HepG2 (cell line): ENCODE data around the gene AKAP6. TPM values are rescaled to one million over a fixed set of nuclear protein-coding genes. Genes with fewer than 3 reads are reported as not detected.
A peak's percentile ranks its signal among the peaks of the same experiment; 100 is the strongest.

ENCODE experiments used
- ATAC-seq: fragments of 200-7000 bp; cut with Tn5 transposase; 3 replicates; pipeline ENCODE4 v1.9.1; 2020; ENCODE audit warnings: mild to moderate bottlenecking, moderate library complexity
- BruUV-seq: library from RNA; stranded (reverse); fragments of 400-500 nt; replicated peaks from 2 replicates; lab custom pipeline; 2021; lab: Mats Ljungman, UMichigan
- CTCF ChIA-PET: fragments of 300-600 bp; formaldehyde crosslinking; extraction: SDS; loops from one replicate; lab custom pipeline; 2021; ENCODE audit warnings: low total read pairs, inconsistent platforms, low intra/inter-chr PET ratio; lab: Yijun Ruan, JAX
- POLR2A ChIA-PET: fragments of 350-600 bp; sonication (Branson Sonifier 250); formaldehyde crosslinking; loops from one replicate; lab custom pipeline; 2020; ENCODE audit warnings: antibody characterized with exemption, inconsistent platforms; lab: Yijun Ruan, JAX
- DNase-seq: peaks from one replicate; pipeline ENCODE4 v3.0.0-alpha.2; 2015; ENCODE audit warnings: low spot score
- FAIRE-seq: peaks from 3 replicates; lab custom pipeline; 2011; peaks lifted over from hg19 to GRCh38; lab: Jason Lieb, UNC
- H2AFZ ChIP-seq: one replicate; pipeline ENCODE4 v1.6.1; 2011; ENCODE audit warnings: low read length, inconsistent platforms
- H3K27ac ChIP-seq: fragments of 300-600 bp; 3 replicates; pipeline ENCODE4 v1.8.0; 2011; ENCODE audit warnings: mixed run types, mild to moderate bottlenecking, mixed read lengths, low read length, inconsistent platforms; ENCODE audit not compliant: insufficient read depth; ENCODE audit errors: extremely low read length
- H3K27me3 ChIP-seq, 2 experiments: fragments of 200-600 bp in 1 of 2; 2 replicates in 1 of 2; 3 replicates in 1 of 2; pipeline versions ENCODE4 v1.6.0 to v1.8.0; 2011; ENCODE audit warnings: low read length in 2 of 2, mild to moderate bottlenecking in 2 of 2, moderate library complexity in 2 of 2, inconsistent platforms in 1 of 2; ENCODE audit not compliant: insufficient read depth in 2 of 2, control insufficient read depth in 1 of 2
- H3K36me3 ChIP-seq, 2 experiments: fragments of 200-600 bp in 1 of 2; replicated peaks in 1 of 2; 2 replicates in 1 of 2; 3 replicates in 1 of 2; pipeline versions ENCODE4 v1.5.1 to v1.8.0; 2011; ENCODE audit warnings: low read length in 2 of 2, inconsistent platforms in 1 of 2; ENCODE audit not compliant: insufficient read depth in 2 of 2, control insufficient read depth in 1 of 2
- H3K4me1 ChIP-seq: 2 replicates; pipeline ENCODE4 v1.5.1; 2012; ENCODE audit warnings: low read length, inconsistent platforms; ENCODE audit not compliant: insufficient read depth
- H3K4me2 ChIP-seq: 2 replicates; pipeline ENCODE4 v1.6.0; 2011; ENCODE audit warnings: low read depth, low read length, inconsistent platforms
- H3K4me3 ChIP-seq, 3 experiments: fragments of 200-600 bp in 1 of 3; sonication (generic), shearing (Covaris generic) in 1 of 3; replicated peaks in 1 of 3; 2 replicates each; pipeline ENCODE4 v1.5.1; 2011 to 2016; ENCODE audit warnings: low read length in 3 of 3, inconsistent platforms in 2 of 3, low read depth in 2 of 3, mild to moderate bottlenecking in 2 of 3, control low read depth in 1 of 3, mixed read lengths in 1 of 3; ENCODE audit not compliant: insufficient read depth in 1 of 3
- H3K79me2 ChIP-seq: one replicate; pipeline ENCODE4 v1.6.1; 2011; ENCODE audit warnings: low read length, inconsistent platforms; ENCODE audit not compliant: insufficient read depth
- H3K9ac ChIP-seq: 2 replicates; pipeline ENCODE4 v1.6.0; 2011; ENCODE audit warnings: mild to moderate bottlenecking, low read depth, low read length, inconsistent platforms; ENCODE audit not compliant: insufficient read depth
- H3K9me3 ChIP-seq: 2 replicates; pipeline ENCODE4 v1.5.1; 2012; ENCODE audit warnings: mild to moderate bottlenecking, low read length
- H4K20me1 ChIP-seq: 2 replicates; pipeline ENCODE4 v1.6.0; 2011; ENCODE audit warnings: inconsistent platforms, mild to moderate bottlenecking, low read length, moderate library complexity; ENCODE audit not compliant: insufficient read depth
- FOSL1 ChIP-seq: sonication (generic); formaldehyde crosslinking; IDR thresholded peaks from 2 replicates; pipeline ENCODE4 v1.9.0; 2021; ENCODE audit warnings: missing genetic modification reagents, borderline replicate concordance
- FOXJ3 ChIP-seq: sonication (generic); formaldehyde crosslinking; IDR thresholded peaks from 2 replicates; pipeline ENCODE4 v1.4.0; 2020; ENCODE audit warnings: missing genetic modification reagents, mild to moderate bottlenecking, borderline replicate concordance
- MYNN ChIP-seq: sonication (generic); formaldehyde crosslinking; IDR thresholded peaks from 2 replicates; pipeline ENCODE4 v1.4.0; 2020; ENCODE audit warnings: mild to moderate bottlenecking, low read depth, missing genetic modification reagents
- RARA ChIP-seq: IDR thresholded peaks from 2 replicates; pipeline ENCODE4 v1.6.1; 2016; ENCODE audit warnings: missing genetic modification reagents, missing compliant biosample characterization
- TBX3 ChIP-seq: fragments of 450-650 bp; IDR thresholded peaks from 2 replicates; pipeline ENCODE4 v1.6.1; 2017; ENCODE audit warnings: antibody characterized with exemption, mild to moderate bottlenecking, inconsistent platforms, borderline replicate concordance
- TP53 ChIP-seq: sonication (generic); formaldehyde crosslinking; conservative IDR thresholded peaks from 2 replicates; pipeline ENCODE4 v1.4.0; 2020; ENCODE audit warnings: missing genetic modification reagents
- TRAFD1 ChIP-seq: sonication (generic); formaldehyde crosslinking; IDR thresholded peaks from 2 replicates; pipeline ENCODE4 v1.5.1; 2020; ENCODE audit warnings: missing genetic modification reagents, mild to moderate bottlenecking, borderline replicate concordance
- WIZ ChIP-seq: sonication (generic); formaldehyde crosslinking; IDR thresholded peaks from 2 replicates; pipeline ENCODE4 v1.5.1; 2020; ENCODE audit warnings: mild to moderate bottlenecking, missing genetic modification reagents
- ZBTB44 ChIP-seq: sonication (generic); formaldehyde crosslinking; IDR thresholded peaks from 2 replicates; pipeline ENCODE4 v1.4.0; 2020; ENCODE audit warnings: missing genetic modification reagents
- ZNF17 ChIP-seq: sonication (generic); formaldehyde crosslinking; IDR thresholded peaks from 2 replicates; pipeline ENCODE4 v1.5.0; 2020; ENCODE audit warnings: mild to moderate bottlenecking, missing genetic modification reagents
- ZNF260 ChIP-seq: sonication (generic); formaldehyde crosslinking; IDR thresholded peaks from 2 replicates; pipeline ENCODE4 v1.4.0; 2020; ENCODE audit warnings: missing genetic modification reagents, low read depth, mild to moderate bottlenecking, borderline replicate concordance
- ZNF777 ChIP-seq: sonication (generic); formaldehyde crosslinking; IDR thresholded peaks from 2 replicates; pipeline ENCODE4 v1.4.0; 2020; ENCODE audit warnings: missing genetic modification reagents
- WGBS: methylation state at CpG from one replicate; pipeline ENCODE4 v1.1.6; 2017; ENCODE audit warnings: low lambda C conversion rate; 5-methylcytosine and 5-hydroxymethylcytosine counted together
- in situ Hi-C: cut with HindIII; loops from 2 replicates; pipeline ENCODE4 v1.10.0; 2017; ENCODE audit warnings: low pct_unique_long_range_greater_than_20kb; ENCODE audit not compliant: extremely low pct_ligation_motif_present
- intact Hi-C: fragments of 100-400 bp; cut with micrococcal nuclease; formaldehyde crosslinking; loops from one replicate; pipeline ENCODE4 v1.10.0; 2022; ENCODE audit not compliant: unreplicated experiment
- polyA plus RNA-seq, 8 experiments: library from polyadenylated mRNA; depleted of rRNA in 3 of 8; stranded (reverse) in 7 of 8; unstranded in 1 of 8; fragments of >200 nt; fragmentation: Illumina TruSeq in 4 of 8; extraction: Trizol in 4 of 8; gene quantifications; 2 replicates each; pipeline versions ENCODE4 v1.2.1 to v1.2.3, GENCODE V29; 2011 to 2016; ENCODE audit warnings: low read depth in 4 of 8, missing spikeins in 1 of 8, mixed read lengths in 1 of 8; ENCODE audit not compliant: insufficient read depth in 1 of 8
- total RNA-seq, 5 experiments: library from RNA; depleted of rRNA; stranded (reverse); fragments of >200 nt; fragmentation: Illumina TruSeq; extraction: Trizol; gene quantifications; 2 replicates each; pipeline ENCODE4 v1.2.3, GENCODE V29; 2016; ENCODE audit warnings: low read depth in 1 of 5
- TF ChIP-seq, protein P1 (sequence below): IDR thresholded peaks from 2 replicates; pipeline ENCODE4 v1.6.1; 2012; ENCODE audit warnings: inconsistent platforms
- TF ChIP-seq, protein P2 (sequence below): sonication (generic); formaldehyde crosslinking; IDR thresholded peaks from 2 replicates; pipeline ENCODE4 v1.8.1; 2023; ENCODE audit warnings: mild to moderate bottlenecking, missing genetic modification reagents, borderline replicate concordance

AKAP6 gene
- total and polyA plus RNA-seq, 2 of the 13 experiments (the other 11 are each of a cell fraction or from before 2014, with no cell fraction given), result 1.4 TPM

- Histone ChIP-seq H3K27ac (no peak overlapping the region), H3K9me3 (no peaks in the 10 kb centered on the region), H3K4me3 (no peak overlapping the region), H3K9ac (no peak overlapping the region), H3K4me2 (no peak overlapping the region), H3K27me3 (no peaks in the 10 kb centered on the region), H4K20me1 (no peaks in the 10 kb centered on the region), H3K36me3 (no peaks in the 10 kb centered on the region), H3K79me2 (no peaks in the 10 kb centered on the region), H3K4me1 (peaks cover 6% of the 10 kb centered on the region; the same call in 1 of the 2 replicates), H2AFZ (no peak overlapping the region)
- BruUV-seq, result no TSS peak
- POLR2A ChIA-PET, result no interaction called here
- no peak for FAIRE-seq
- peak; percentile 58 for ATAC-seq
- DNase-seq, result no peak
- 0 out of 2 replicates have a peak, but pooled peaks have one; percentile 4 for TF ChIP-seq TBX3
- TF ChIP-seq ZBTB44 (CRISPR knock-in tag), result no peak
- TF ChIP-seq, protein P1, sequence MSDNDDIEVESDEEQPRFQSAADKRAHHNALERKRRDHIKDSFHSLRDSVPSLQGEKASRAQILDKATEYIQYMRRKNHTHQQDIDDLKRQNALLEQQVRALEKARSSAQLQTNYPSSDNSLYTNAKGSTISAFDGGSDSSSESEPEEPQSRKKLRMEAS, result no peak
- TF ChIP-seq MYNN, result no peak
- TF ChIP-seq WIZ (CRISPR knock-in tag), result no peak
- TF ChIP-seq TP53 (CRISPR knock-in tag), result peak; percentile 97
- no peak for TF ChIP-seq FOSL1 (CRISPR knock-in tag)
- in situ Hi-C loops (no loop called here), intact Hi-C loops (no loop called here)
- CTCF ChIA-PET, result no interaction called here
- WGBS, result 91% methylated on average over 1 of the region's 1 CpG
Measured at GRCh38 chr14:32345311-32345791, 16.3 kb downstream of the AKAP6 start.

DNA sequence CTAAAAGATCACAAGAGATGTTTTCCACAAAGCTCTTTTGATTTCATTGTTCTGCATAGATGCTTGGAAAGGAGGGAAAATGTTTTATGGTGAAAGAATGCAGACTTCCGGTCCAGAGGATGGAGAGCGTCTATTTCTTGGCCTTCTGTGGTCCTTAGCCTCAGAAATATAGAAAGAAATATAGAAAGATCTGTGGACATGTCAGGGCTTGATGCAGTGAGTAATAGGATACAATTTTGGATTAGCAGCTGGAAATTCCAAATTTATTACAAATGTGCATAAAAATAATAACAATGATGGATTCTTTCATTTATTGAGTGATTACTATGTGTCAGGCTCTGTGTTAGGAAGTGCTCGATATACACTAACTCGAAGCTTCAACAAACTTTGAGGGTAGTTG, 20.2 kb downstream of the AKAP6 start:
- Histone ChIP-seq H3K9ac (no peak overlapping the region), H3K4me2 (no peak overlapping the region), H2AFZ (no peak overlapping the region), H3K9me3 (no peaks in the 10 kb centered on the region), H4K20me1 (no peaks in the 10 kb centered on the region), H3K4me3 (no peak overlapping the region), H3K27me3 (no peaks in the 10 kb centered on the region), H3K79me2 (no peaks in the 10 kb centered on the region), H3K4me1 (peaks cover 6% of the 10 kb centered on the region; the same call in 1 of the 2 replicates), H3K27ac (no peak overlapping the region), H3K36me3 (no peaks in the 10 kb centered on the region)
- DNase-seq (no peak), FAIRE-seq (no peak), ATAC-seq (no peak)
- no peak for TF ChIP-seq TRAFD1 (CRISPR knock-in tag)
- no peak for TF ChIP-seq ZNF260
- no peak for TF ChIP-seq ZNF777
- TF ChIP-seq RARA (CRISPR knock-in tag), result no peak
- no peak for TF ChIP-seq ZNF17
- TF ChIP-seq, protein P2, sequence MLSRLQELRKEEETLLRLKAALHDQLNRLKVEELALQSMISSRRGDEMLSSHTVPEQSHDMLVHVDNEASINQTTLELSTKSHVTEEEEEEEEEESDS (CRISPR knock-in tag), result no peak
- TF ChIP-seq FOXJ3 (CRISPR knock-in tag), result no peak
- BruUV-seq, result no TSS peak
- in situ Hi-C loops (no loop called here), intact Hi-C loops (no loop called here)
- 13% methylated on average over 4 of the region's 4 CpGs for WGBS
- POLR2A ChIA-PET, result no interaction called here
- CTCF ChIA-PET, result no interaction called here
